ENCODE data around the gene SPEM1.

The SPEM1 gene

DNA sequence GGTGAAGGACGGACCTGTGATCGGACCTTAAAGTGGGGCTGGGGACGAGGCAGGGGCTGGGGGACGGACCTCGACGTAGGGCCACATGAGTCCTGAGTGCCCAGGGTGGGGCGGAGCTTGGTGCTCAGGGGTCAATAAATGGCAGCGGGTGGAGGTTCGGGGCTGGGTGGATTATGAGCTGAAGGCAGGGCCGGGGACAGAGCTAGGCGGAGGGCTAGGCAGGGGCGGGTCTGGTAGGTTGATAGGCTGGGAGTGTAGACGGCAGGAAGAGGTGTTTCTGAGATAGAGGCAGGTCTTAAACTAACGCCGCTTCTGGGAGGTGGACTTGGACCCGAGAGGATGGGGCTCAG lies 25.5 kb downstream of the SPEM1 start:
- ChIA-PET POLR2A (interaction anchor here (1.1 to 4.1 kb wide), 9 partner anchors 8 to 115 kb away, joined by 3 to 18 read pairs (median 6); partner anchors contain the start of genes POLR2A, TMEM102 and TMEM256), CTCF (interaction anchor here (0.6 to 1.1 kb wide), 2 partner anchors 9 to 90 kb away, joined by 3 read pairs; partner anchors contain the start of gene TMEM95)
- DNase-seq (ENCODE audit: extremely low spot score): peak; percentile 32
- TF ChIP-seq FOXM1 (IDR thresholded peaks at IDR 0.05; ENCODE audit: borderline replicate concordance): no peak

DNA sequence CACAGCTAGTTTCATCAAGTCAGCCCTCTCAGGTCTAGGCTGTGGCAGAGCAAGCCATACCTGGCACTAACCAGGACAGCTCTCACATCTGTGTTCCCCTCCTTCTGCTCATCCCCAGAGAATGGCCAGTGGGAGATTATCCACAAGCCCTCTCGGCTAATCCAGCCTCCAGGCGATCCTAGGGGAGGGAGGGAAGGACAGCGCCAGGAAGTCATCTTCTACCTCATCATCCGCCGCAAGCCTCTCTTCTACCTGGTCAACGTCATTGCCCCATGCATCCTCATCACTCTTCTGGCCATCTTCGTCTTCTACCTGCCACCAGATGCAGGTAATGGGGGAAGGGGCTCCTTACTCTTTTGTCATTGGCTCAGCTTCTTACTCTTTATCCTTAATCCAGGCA lies 28.3 kb downstream of the SPEM1 start:
- no peak for TF ChIP-seq LEF1 (IDR thresholded peaks at IDR 0.05; ENCODE audit: borderline replicate concordance)
- no peak for TF ChIP-seq TARDBP (IDR thresholded peaks at IDR 0.05)
- TF ChIP-seq CTBP1 (IDR thresholded peaks at IDR 0.05; ENCODE audit: borderline replicate concordance): no peak
- no peak for TF ChIP-seq ARNT (IDR thresholded peaks at IDR 0.05)
- TF ChIP-seq NFRKB (IDR thresholded peaks at IDR 0.05): no peak
- TF ChIP-seq L3MBTL2 (conservative IDR thresholded peaks at IDR 0.05): no peak
- TF ChIP-seq, protein P1, sequence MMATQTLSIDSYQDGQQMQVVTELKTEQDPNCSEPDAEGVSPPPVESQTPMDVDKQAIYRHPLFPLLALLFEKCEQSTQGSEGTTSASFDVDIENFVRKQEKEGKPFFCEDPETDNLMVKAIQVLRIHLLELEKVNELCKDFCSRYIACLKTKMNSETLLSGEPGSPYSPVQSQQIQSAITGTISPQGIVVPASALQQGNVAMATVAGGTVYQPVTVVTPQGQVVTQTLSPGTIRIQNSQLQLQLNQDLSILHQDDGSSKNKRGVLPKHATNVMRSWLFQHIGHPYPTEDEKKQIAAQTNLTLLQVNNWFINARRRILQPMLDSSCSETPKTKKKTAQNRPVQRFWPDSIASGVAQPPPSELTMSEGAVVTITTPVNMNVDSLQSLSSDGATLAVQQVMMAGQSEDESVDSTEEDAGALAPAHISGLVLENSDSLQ (IDR thresholded peaks at IDR 0.05): no peak
- no peak for TF ChIP-seq ELF4 (IDR thresholded peaks at IDR 0.05)
- no peak for TF ChIP-seq FOXK2 (IDR thresholded peaks at IDR 0.05)
- TF ChIP-seq FOXM1 (IDR thresholded peaks at IDR 0.05; ENCODE audit: borderline replicate concordance): no peak
- no peak for TF ChIP-seq SUZ12 (IDR thresholded peaks at IDR 0.05)
- TF ChIP-seq HDGF (IDR thresholded peaks at IDR 0.05; ENCODE audit: borderline replicate concordance): no peak
- TF ChIP-seq ZNF384 (IDR thresholded peaks at IDR 0.05): no peak
- TF ChIP-seq SP1 (IDR thresholded peaks at IDR 0.05): no peak
- no peak for TF ChIP-seq BHLHE40 (IDR thresholded peaks at IDR 0.05; ENCODE audit: borderline replicate concordance)
- TF ChIP-seq FOXA1 (IDR thresholded peaks at IDR 0.05): no peak
- ChIA-PET POLR2A (no interaction called here), CTCF (no interaction called here)
- no peak for DNase-seq (ENCODE audit: extremely low spot score)

DNA sequence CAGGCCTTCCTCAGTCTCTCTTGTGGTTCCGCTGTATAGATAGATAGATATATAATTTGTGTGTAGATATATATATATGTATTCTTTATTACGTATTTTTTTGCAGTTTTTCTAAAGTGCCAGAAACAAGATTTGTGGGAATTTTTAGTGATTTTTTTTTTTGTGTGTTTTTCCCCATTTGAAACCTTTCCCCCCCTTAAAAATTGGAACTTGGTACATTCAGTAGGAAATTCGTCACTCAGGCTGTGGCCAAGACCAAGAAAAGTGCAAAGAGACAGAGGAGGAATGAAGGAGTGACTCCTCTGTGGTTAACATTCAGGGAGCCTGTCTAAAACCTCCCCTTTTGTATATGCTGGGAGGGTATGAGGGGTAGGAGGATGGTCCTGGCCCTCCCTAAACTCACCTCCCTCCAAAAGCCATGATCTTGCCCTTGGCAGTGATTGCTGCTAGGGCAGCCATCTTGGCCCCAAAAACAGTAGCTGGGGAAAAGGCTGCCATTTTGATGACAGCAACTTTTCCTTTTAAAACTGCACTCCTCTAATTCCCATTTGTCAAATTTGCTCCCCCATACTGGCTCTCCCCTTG lies 39.9 kb downstream of the SPEM1 start:
- no peak for TF ChIP-seq L3MBTL2 (conservative IDR thresholded peaks at IDR 0.05)
- TF ChIP-seq NFRKB (IDR thresholded peaks at IDR 0.05): no peak
- no peak for TF ChIP-seq FOXM1 (IDR thresholded peaks at IDR 0.05; ENCODE audit: borderline replicate concordance)
- TF ChIP-seq ELF4 (IDR thresholded peaks at IDR 0.05): no peak
- no peak for TF ChIP-seq FOXA1 (IDR thresholded peaks at IDR 0.05)
- no peak for TF ChIP-seq SP1 (IDR thresholded peaks at IDR 0.05)
- TF ChIP-seq, protein P1 (IDR thresholded peaks at IDR 0.05): no peak
- no peak for TF ChIP-seq TARDBP (IDR thresholded peaks at IDR 0.05)
- no peak for TF ChIP-seq SUZ12 (IDR thresholded peaks at IDR 0.05)
- TF ChIP-seq ARNT (IDR thresholded peaks at IDR 0.05): no peak
- TF ChIP-seq BHLHE40 (IDR thresholded peaks at IDR 0.05; ENCODE audit: borderline replicate concordance): no peak
- TF ChIP-seq LEF1 (IDR thresholded peaks at IDR 0.05; ENCODE audit: borderline replicate concordance): no peak
- TF ChIP-seq ZNF384 (IDR thresholded peaks at IDR 0.05): no peak
- TF ChIP-seq FOXK2 (IDR thresholded peaks at IDR 0.05): no peak
- TF ChIP-seq CTBP1 (IDR thresholded peaks at IDR 0.05; ENCODE audit: borderline replicate concordance): no peak
- TF ChIP-seq HDGF (IDR thresholded peaks at IDR 0.05; ENCODE audit: borderline replicate concordance): no peak
- ChIA-PET POLR2A (interaction anchor here (1.2 kb wide), 1 partner anchor 17 kb away, joined by 3 read pairs; no protein-coding TSS in a partner anchor), CTCF (no interaction called here)
- no peak for DNase-seq (ENCODE audit: extremely low spot score)

DNA sequence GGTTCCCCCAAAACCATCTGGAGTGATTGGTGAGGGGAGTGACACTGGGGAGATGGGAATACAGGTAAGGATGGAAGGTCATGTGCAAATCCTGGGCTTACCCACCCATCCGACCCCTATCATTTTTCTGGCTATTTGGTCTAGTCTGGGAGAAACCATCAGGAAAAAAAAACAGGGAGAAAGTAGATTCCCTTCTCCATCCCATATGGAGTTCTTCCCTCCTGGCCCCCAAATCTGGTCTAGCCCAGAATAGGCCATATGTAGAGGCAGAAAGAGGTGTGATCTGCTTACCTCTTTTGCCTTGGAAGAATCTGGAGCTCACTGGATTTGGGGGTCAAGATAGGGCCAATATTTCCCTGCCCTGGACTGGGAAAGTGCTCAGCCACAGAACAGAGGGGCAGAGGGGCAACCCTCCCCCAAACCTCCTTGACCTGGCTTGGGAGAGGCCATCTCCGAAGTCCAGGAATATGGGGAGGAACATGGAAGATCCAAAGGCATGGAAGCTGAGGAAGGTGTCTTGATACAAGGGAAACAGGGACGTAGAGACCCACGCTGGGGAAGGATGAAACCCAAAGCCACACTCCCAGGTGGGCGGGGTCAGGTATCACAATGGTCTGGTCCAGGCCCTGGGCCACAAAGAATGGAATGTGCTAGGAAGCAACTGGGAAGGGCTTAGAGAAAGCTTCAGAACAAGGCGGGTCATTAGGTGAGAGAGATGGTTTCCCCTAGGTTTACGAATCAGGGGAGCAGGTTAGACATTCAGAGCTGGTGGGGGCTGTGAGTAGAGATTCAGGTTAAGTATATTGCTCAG lies 40.9 kb downstream of the SPEM1 start:
- no peak for DNase-seq (ENCODE audit: extremely low spot score)
- ChIA-PET CTCF (no interaction called here), POLR2A (interaction anchor here (1.2 to 2.1 kb wide), 2 partner anchors 16 to 20 kb away, joined by 3 to 5 read pairs; no protein-coding TSS in a partner anchor)
- no peak for TF ChIP-seq TARDBP (IDR thresholded peaks at IDR 0.05)
- no peak for TF ChIP-seq SP1 (IDR thresholded peaks at IDR 0.05)
- TF ChIP-seq, protein P1 (IDR thresholded peaks at IDR 0.05): no peak
- TF ChIP-seq L3MBTL2 (conservative IDR thresholded peaks at IDR 0.05): no peak
- TF ChIP-seq FOXA1 (IDR thresholded peaks at IDR 0.05): no peak
- no peak for TF ChIP-seq CTBP1 (IDR thresholded peaks at IDR 0.05; ENCODE audit: borderline replicate concordance)
- no peak for TF ChIP-seq SUZ12 (IDR thresholded peaks at IDR 0.05)
- TF ChIP-seq NFRKB (IDR thresholded peaks at IDR 0.05): no peak
- no peak for TF ChIP-seq FOXK2 (IDR thresholded peaks at IDR 0.05)

DNA sequence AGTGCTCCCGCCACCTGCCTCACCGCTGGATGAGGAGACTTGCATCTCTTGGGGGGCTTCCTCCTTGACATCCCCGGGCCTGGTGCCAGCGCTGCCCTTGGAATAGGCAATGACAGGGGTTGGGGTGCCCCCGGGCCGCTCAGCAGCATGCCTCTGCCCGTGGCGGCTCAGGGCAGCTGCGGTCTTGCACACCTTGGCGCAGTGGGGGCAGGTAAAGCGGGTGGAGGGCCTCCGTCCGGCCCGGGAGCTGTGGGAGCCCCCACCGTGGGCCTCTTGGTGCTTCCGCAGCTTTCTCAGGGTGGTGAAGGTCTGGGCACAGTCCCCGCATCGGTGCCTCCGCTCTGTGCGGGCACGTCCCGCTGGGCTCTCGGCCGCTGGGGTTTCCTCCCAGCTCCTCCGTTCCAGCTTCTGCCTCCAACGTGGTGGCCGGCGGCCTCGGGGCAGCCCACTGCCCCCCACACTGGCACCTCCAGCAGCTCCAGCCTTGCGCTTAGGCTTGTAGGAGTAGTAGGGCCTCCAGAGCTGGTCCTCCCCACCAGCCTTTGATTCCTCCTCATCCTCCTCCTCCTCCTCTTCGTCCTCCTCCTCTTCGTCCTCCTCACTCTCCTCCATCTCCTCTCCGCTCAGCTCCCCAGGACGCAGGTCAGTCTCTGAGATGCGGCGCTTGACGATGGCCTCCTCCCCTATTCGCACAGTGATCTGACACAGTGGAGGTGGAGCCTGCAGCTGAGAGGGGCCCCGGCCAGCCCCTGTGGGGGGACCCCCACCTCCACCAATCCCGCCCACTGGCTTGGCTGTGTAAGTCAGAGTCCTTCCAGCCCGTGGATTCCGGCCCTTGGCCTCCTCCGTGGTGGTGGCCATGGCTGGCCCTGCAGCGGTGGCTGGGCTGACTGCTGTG lies 42.6 kb downstream of the SPEM1 start:
- ChIA-PET CTCF (no interaction called here), POLR2A (interaction anchor here (2.1 kb wide), 1 partner anchor 17 kb away, joined by 5 read pairs; no protein-coding TSS in a partner anchor)
- no peak for TF ChIP-seq ARNT (IDR thresholded peaks at IDR 0.05)
- no peak for TF ChIP-seq BHLHE40 (IDR thresholded peaks at IDR 0.05; ENCODE audit: borderline replicate concordance)
- no peak for TF ChIP-seq NFRKB (IDR thresholded peaks at IDR 0.05)
- no peak for TF ChIP-seq ELF4 (IDR thresholded peaks at IDR 0.05)
- no peak for TF ChIP-seq HDGF (IDR thresholded peaks at IDR 0.05; ENCODE audit: borderline replicate concordance)
- no peak for DNase-seq (ENCODE audit: extremely low spot score)

Measured in HEK293T (cell line).